DND-41 (cell line): ENCODE results near the gene OR4F16.
"Not testable (repeated sequence)": the region's sequence is repeated elsewhere in the genome, so short reads cannot be mapped to it uniquely, and the experiment has no call there.

Experiments used
- ATAC-seq: fragments of 200-7000 bp; cut with Tn5 transposase; 3 replicates; pipeline ENCODE4 v1.9.1; 2021; ENCODE audit warnings: low read depth; ENCODE audit not compliant: insufficient read depth
- DNase-seq: peaks from one replicate; pipeline ENCODE4 v3.0.0-alpha.2; 2020
- H2AFZ ChIP-seq: 2 replicates; pipeline ENCODE4 v1.6.0; 2012; ENCODE audit warnings: low read depth, low read length
- H3K27ac ChIP-seq: 2 replicates; pipeline ENCODE4 v1.5.1; 2012; ENCODE audit warnings: low read length, inconsistent platforms
- H3K27me3 ChIP-seq: fragments of 200-600 bp; sonication (generic); 2 replicates; pipeline ENCODE4 v1.6.0; 2012; ENCODE audit warnings: low read length, mild to moderate bottlenecking, inconsistent platforms; ENCODE audit not compliant: insufficient read depth, poor library complexity
- H3K36me3 ChIP-seq: 2 replicates; pipeline ENCODE4 v1.5.1; 2012; ENCODE audit warnings: low read length, inconsistent platforms; ENCODE audit not compliant: insufficient read depth
- H3K4me1 ChIP-seq: 2 replicates; pipeline ENCODE4 v1.5.1; 2012; ENCODE audit warnings: mild to moderate bottlenecking, low read length; ENCODE audit not compliant: insufficient read depth
- H3K4me2 ChIP-seq: 2 replicates; pipeline ENCODE4 v1.6.0; 2012; ENCODE audit warnings: mild to moderate bottlenecking, moderate library complexity, low read length, inconsistent platforms; ENCODE audit not compliant: insufficient read depth
- H3K4me3 ChIP-seq, 2 experiments: fragments of 200-600 bp in 1 of 2; shearing (Covaris generic) in 1 of 2; 2 replicates each; pipeline ENCODE4 v1.5.1; 2012 to 2016; ENCODE audit warnings: inconsistent platforms in 2 of 2, low read length in 2 of 2, mild to moderate bottlenecking in 2 of 2, low read depth in 1 of 2, moderate library complexity in 1 of 2
- H3K79me2 ChIP-seq: 2 replicates; pipeline ENCODE4 v1.6.0; 2012; ENCODE audit warnings: low read length, inconsistent platforms; ENCODE audit not compliant: insufficient read depth
- H3K9ac ChIP-seq: 2 replicates; pipeline ENCODE4 v1.6.0; 2012; ENCODE audit warnings: low read depth, mild to moderate bottlenecking, inconsistent platforms, low read length, moderate library complexity
- H3K9me3 ChIP-seq: 2 replicates; pipeline ENCODE4 v1.5.1; 2012; ENCODE audit warnings: low read length, moderate library complexity, mild to moderate bottlenecking, inconsistent platforms; ENCODE audit not compliant: insufficient read depth, severe bottlenecking
- H4K20me1 ChIP-seq: 2 replicates; pipeline ENCODE4 v1.6.0; 2012; ENCODE audit warnings: low read length; ENCODE audit not compliant: insufficient read depth

The OR4F16 gene

GRCh38 chr1:686554-686953, at the start of gene OR4F16:
OR4F16 (minus strand) TSS chr1:686654; CDS start chr1:686654, 0 bp downstream.
- not testable (repeated sequence) for ATAC-seq, H3K4me3 ChIP-seq, H3K36me3 ChIP-seq, DNase-seq, H2AFZ ChIP-seq, H3K9ac ChIP-seq, H3K27me3 ChIP-seq, H3K9me3 ChIP-seq, H4K20me1 ChIP-seq, H3K79me2 ChIP-seq, H3K4me1 ChIP-seq, H3K4me2 ChIP-seq, H3K27ac ChIP-seq

- ATAC-seq, H3K36me3 ChIP-seq: not testable (repeated sequence)
Measured at GRCh38 chr1:733649-734048, 47.2 kb upstream of the OR4F16 start.

DNA sequence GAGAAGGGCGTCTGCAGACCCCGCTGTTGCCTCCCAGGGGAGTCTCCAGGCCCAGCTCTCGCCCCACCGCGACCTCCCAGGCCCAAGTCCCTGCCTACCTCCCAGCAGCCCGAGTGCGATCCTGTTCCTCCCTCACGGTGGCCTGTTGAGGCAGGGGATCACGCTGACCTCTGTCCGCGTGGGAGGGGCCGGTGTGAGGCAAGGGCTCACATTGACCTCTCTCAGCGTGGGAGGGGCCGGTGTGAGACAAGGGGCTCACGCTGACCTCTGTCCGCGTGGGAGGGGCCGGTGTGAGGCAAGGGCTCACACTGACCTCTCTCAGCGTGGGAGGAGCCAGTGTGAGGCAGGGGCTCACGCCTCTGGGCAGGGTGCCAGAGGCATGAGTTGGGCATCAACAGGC, 40.6 kb upstream of the OR4F16 start:
- not testable (repeated sequence) for H3K27ac ChIP-seq, H3K4me2 ChIP-seq, ATAC-seq

More at GRCh38 chr1:733649-734048, 47.2 kb upstream of the OR4F16 start:
- H3K4me1 ChIP-seq, H3K4me3 ChIP-seq, H4K20me1 ChIP-seq, H3K27ac ChIP-seq, H3K4me2 ChIP-seq, H3K9ac ChIP-seq, H3K27me3 ChIP-seq, DNase-seq, H3K9me3 ChIP-seq, H3K79me2 ChIP-seq, H2AFZ ChIP-seq: not testable (repeated sequence)

More for the DNA sequence above, 40.6 kb upstream of the OR4F16 start:
- H2AFZ ChIP-seq, H3K79me2 ChIP-seq, H3K9ac ChIP-seq, H4K20me1 ChIP-seq, H3K36me3 ChIP-seq, DNase-seq, H3K27me3 ChIP-seq, H3K4me3 ChIP-seq, H3K4me1 ChIP-seq, H3K9me3 ChIP-seq: not testable (repeated sequence)
